K562 (cell line): ENCODE measurements around the gene FBXO36. TPM values are rescaled to one million over a fixed set of nuclear protein-coding genes. Genes with fewer than 3 reads are reported as not detected.

ENCODE experiments used
- CHD1 ChIP-seq: fragments of 200-600 bp; sonication (generic); IDR thresholded peaks from one replicate; pipeline ENCODE4 v1.6.1; 2012; ENCODE audit warnings: mild to moderate bottlenecking, moderate library complexity, low read length, inconsistent platforms
- E2F8 ChIP-seq: fragments of 450-650 bp; IDR thresholded peaks from 2 replicates; pipeline ENCODE4 v1.7.1; 2018; ENCODE audit warnings: mild to moderate bottlenecking, low read depth; ENCODE audit not compliant: partially characterized antibody
- ETS2 ChIP-seq: IDR thresholded peaks from 2 replicates; pipeline ENCODE4 v1.6.1; 2016; ENCODE audit warnings: borderline replicate concordance, missing genetic modification characterization, mild to moderate bottlenecking, moderate library complexity, missing compliant biosample characterization; ENCODE audit not compliant: poor library complexity, severe bottlenecking
- HCFC1 ChIP-seq: IDR thresholded peaks from 2 replicates; pipeline ENCODE4 v1.6.1; 2012; ENCODE audit warnings: low read depth, low read length, improper control_type of control experiment
- KLF6 ChIP-seq: fragments of 250-450 bp; sonication (Bioruptor Pico); IDR thresholded peaks from 2 replicates; pipeline ENCODE4 v1.4.0; 2020; ENCODE audit warnings: mild to moderate bottlenecking, moderate library complexity, borderline replicate concordance
- SIN3A ChIP-seq, 2 experiments: fragments of 150-350 bp in 1 of 2; IDR thresholded peaks; 2 replicates each; pipeline ENCODE4 v1.6.1; 2011 to 2016; ENCODE audit warnings: borderline replicate concordance in 2 of 2, low read depth in 2 of 2, low read length in 2 of 2, mild to moderate bottlenecking in 2 of 2, moderate library complexity in 2 of 2; ENCODE audit not compliant: control insufficient read depth in 1 of 2
- ZNF699 ChIP-seq: fragments of 250-450 bp; sonication (Bioruptor Pico); IDR thresholded peaks from 2 replicates; pipeline ENCODE4 v1.8.0; 2021; ENCODE audit warnings: mild to moderate bottlenecking, moderate library complexity; ENCODE audit not compliant: insufficient replicate concordance
- polyA plus RNA-seq, 8 experiments: library from polyadenylated mRNA; depleted of rRNA in 4 of 8; stranded (reverse) in 5 of 8; unstranded in 3 of 8; fragments of >200 nt; fragmentation: Nextera tagmentation in 2 of 8; fragmentation: Illumina TruSeq in 1 of 8; extraction: Ambion mirVana in 2 of 8; extraction: Trizol in 1 of 8; gene quantifications; 2 replicates each; pipeline versions ENCODE4 v1.2.1 to v1.2.3, GENCODE V29; 2011 to 2014; ENCODE audit warnings: inconsistent platforms in 1 of 8, missing spikeins in 1 of 8
- total RNA-seq, 7 experiments: library from RNA; depleted of rRNA in 6 of 7; stranded (reverse); fragments of >200 nt in 6 of 7; fragmentation: Illumina TruSeq in 2 of 7; extraction: Trizol in 2 of 7; gene quantifications; 2 replicates each; pipeline versions ENCODE4 v1.2.1 to v1.2.3, GENCODE V29; 2011 to 2021; ENCODE audit warnings: low replicate concordance in 1 of 7
- TF ChIP-seq, protein P1 (sequence below): sonication (generic); formaldehyde crosslinking; IDR thresholded peaks from 2 replicates; pipeline ENCODE4 v1.8.1; 2023; ENCODE audit warnings: mild to moderate bottlenecking, missing genetic modification reagents

FBXO36 gene
- total and polyA plus RNA-seq, 9 of the 15 experiments (the other 6 are each of a cell fraction or from before 2014, with no cell fraction given): 0.40 to 0.91 (median 0.58) TPM

GRCh38 chr2:229937537-229937936, 15.2 kb downstream of the FBXO36 start (continued):
- TF ChIP-seq, protein P1, sequence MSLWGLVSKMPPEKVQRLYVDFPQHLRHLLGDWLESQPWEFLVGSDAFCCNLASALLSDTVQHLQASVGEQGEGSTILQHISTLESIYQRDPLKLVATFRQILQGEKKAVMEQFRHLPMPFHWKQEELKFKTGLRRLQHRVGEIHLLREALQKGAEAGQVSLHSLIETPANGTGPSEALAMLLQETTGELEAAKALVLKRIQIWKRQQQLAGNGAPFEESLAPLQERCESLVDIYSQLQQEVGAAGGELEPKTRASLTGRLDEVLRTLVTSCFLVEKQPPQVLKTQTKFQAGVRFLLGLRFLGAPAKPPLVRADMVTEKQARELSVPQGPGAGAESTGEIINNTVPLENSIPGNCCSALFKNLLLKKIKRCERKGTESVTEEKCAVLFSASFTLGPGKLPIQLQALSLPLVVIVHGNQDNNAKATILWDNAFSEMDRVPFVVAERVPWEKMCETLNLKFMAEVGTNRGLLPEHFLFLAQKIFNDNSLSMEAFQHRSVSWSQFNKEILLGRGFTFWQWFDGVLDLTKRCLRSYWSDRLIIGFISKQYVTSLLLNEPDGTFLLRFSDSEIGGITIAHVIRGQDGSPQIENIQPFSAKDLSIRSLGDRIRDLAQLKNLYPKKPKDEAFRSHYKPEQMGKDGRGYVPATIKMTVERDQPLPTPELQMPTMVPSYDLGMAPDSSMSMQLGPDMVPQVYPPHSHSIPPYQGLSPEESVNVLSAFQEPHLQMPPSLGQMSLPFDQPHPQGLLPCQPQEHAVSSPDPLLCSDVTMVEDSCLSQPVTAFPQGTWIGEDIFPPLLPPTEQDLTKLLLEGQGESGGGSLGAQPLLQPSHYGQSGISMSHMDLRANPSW (CRISPR knock-in tag): no peak
- no peak for TF ChIP-seq HCFC1
- TF ChIP-seq E2F8: no peak
- no peak for TF ChIP-seq CHD1
- TF ChIP-seq KLF6: no peak
- no peak for TF ChIP-seq ZNF699 (CRISPR knock-in tag)
- no peak for TF ChIP-seq SIN3A (IDR thresholded peaks at IDR 0.05; ENCODE audit: borderline replicate concordance in 2 of 2, control insufficient read depth in 1 of 2, low read depth in 2 of 2, low read length in 2 of 2)
- no peak for TF ChIP-seq ETS2 (tag)
